Osteocyte (in vitro differentiated cells): ENCODE measurements around the gene PNPO. TPM values are rescaled to one million over a fixed set of nuclear protein-coding genes. Genes with fewer than 3 reads are reported as not detected.

Experiments used
- DNase-seq: peaks from one replicate; pipeline ENCODE4 v3.0.0; 2021; ENCODE audit warnings: mixed read lengths; ENCODE audit not compliant: unreplicated experiment; ENCODE audit errors: extremely low spot score
- H3K27ac Mint-ChIP-seq: one replicate; pipeline ENCODE4 v1.8.0; 2021; ENCODE audit warnings: mild to moderate bottlenecking, mixed read lengths; ENCODE audit not compliant: unreplicated experiment
- H3K27me3 Mint-ChIP-seq: one replicate; pipeline ENCODE4 v1.8.0; 2021; ENCODE audit warnings: mixed read lengths; ENCODE audit not compliant: unreplicated experiment
- H3K36me3 Mint-ChIP-seq: one replicate; pipeline ENCODE4 v1.8.0; 2021; ENCODE audit warnings: mixed read lengths; ENCODE audit not compliant: unreplicated experiment
- H3K4me1 Mint-ChIP-seq: one replicate; pipeline ENCODE4 v1.8.0; 2021; ENCODE audit warnings: mixed read lengths; ENCODE audit not compliant: unreplicated experiment
- H3K4me3 Mint-ChIP-seq: one replicate; pipeline ENCODE4 v1.8.0; 2021; ENCODE audit warnings: mild to moderate bottlenecking, moderate library complexity, mixed read lengths; ENCODE audit not compliant: unreplicated experiment
- H3K9me3 Mint-ChIP-seq: one replicate; pipeline ENCODE4 v1.8.0; 2021; ENCODE audit warnings: mixed read lengths; ENCODE audit not compliant: unreplicated experiment
- total RNA-seq: library from RNA; stranded (reverse); gene quantifications from 2 replicates; pipeline ENCODE4 v1.2.1, GENCODE V29; 2021
- TF ChIP-seq, protein P1 (sequence below): fragments of 200-600 bp; sonication (generic); IDR thresholded peaks from 2 replicates; pipeline ENCODE4 v1.5.0; 2021; ENCODE audit warnings: antibody characterized with exemption, mild to moderate bottlenecking, moderate library complexity

The PNPO gene
- total RNA-seq, 1 donor from 2014 or later = 9.0 TPM

- H3K4me1 Mint-ChIP-seq = peaks cover 2% of the 10 kb centered on the region
- no peak overlapping the region for H3K27ac Mint-ChIP-seq
- no peak for DNase-seq
- no peaks in the 10 kb centered on the region for H3K27me3 Mint-ChIP-seq
- H3K36me3 Mint-ChIP-seq = no peaks in the 10 kb centered on the region
- H3K4me3 Mint-ChIP-seq = no peak overlapping the region
- H3K9me3 Mint-ChIP-seq = peaks cover 6% of the 10 kb centered on the region
- TF ChIP-seq, protein P1, sequence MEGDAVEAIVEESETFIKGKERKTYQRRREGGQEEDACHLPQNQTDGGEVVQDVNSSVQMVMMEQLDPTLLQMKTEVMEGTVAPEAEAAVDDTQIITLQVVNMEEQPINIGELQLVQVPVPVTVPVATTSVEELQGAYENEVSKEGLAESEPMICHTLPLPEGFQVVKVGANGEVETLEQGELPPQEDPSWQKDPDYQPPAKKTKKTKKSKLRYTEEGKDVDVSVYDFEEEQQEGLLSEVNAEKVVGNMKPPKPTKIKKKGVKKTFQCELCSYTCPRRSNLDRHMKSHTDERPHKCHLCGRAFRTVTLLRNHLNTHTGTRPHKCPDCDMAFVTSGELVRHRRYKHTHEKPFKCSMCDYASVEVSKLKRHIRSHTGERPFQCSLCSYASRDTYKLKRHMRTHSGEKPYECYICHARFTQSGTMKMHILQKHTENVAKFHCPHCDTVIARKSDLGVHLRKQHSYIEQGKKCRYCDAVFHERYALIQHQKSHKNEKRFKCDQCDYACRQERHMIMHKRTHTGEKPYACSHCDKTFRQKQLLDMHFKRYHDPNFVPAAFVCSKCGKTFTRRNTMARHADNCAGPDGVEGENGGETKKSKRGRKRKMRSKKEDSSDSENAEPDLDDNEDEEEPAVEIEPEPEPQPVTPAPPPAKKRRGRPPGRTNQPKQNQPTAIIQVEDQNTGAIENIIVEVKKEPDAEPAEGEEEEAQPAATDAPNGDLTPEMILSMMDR = no peak
Observed at GRCh38 chr17:47956791-47957590, 15.6 kb downstream of the PNPO start.

DNA sequence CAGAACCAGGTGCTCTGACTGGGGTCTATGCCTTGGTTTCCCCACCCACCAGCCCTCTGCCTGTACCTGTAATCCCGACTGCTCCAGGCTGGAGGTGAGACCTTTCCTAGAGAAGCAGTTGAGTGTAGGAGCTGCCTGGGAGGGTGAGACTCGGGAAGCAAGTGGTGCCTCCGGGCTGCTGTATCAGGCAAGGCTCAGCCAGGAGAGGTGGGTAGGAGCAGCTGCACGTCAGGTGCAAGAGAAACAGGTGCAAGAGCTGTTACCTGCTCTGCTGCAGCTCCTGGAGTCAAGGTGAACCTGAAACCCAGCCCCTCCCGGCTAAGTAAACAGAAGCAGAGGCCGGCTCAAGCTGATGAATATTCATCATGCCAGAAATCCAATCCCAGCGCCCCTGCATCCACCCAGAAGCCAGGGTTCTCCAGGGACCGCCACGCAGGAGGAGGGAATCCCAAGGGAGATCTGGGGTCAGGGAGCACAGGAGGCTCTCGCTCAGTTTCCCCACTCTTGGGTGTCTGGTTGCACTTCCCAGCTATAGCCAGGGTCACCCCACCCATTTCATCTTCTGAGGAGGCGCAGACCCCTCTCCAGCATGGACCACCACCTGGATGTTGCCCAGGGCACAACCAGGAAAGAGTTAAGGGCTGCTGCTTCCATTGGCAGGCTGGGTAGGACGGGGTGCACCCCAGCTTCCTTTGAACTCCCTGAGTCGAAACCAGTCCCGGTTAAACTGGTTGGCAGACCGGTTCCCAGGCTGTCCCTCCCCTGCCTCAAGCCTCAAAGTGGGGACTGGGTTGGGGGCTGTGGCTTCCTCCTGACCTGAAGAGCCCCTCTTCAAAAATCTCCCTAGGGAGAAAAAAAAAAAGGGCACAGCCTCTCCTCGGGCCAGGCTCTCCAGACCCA lies 16.5 kb downstream of the PNPO start, which contains the start of gene PRR15L:
TSS of gene PRR15L (minus strand) at position 293 of the 900 bp plus-strand sequence. CDS start 4,649 bp downstream, outside the sequence.
- Mint-ChIP-seq H3K4me3 (no peak within 1 kb of the TSS), H3K9me3 (peaks cover 7% of the 10 kb centered on the region), H3K27me3 (no peaks in the 10 kb centered on the region), H3K4me1 (peaks cover 2% of the 10 kb centered on the region), H3K27ac (no peak within 1 kb of the TSS), H3K36me3 (no peaks in the 10 kb centered on the region)
- TF ChIP-seq, protein P1 = no peak
- DNase-seq = no peak

- DNase-seq = no peak
- Mint-ChIP-seq H3K4me1 (peaks cover 2% of the 10 kb centered on the region), H3K9me3 (peaks cover 7% of the 10 kb centered on the region), H3K36me3 (no peaks in the 10 kb centered on the region), H3K4me3 (no peak overlapping the region), H3K27me3 (peaks cover 2% of the 10 kb centered on the region), H3K27ac (no peak overlapping the region)
- TF ChIP-seq, protein P1 = no peak
Observed at GRCh38 chr17:47959825-47960655, 18.7 kb downstream of the PNPO start.

GRCh38 chr17:47961406-47961805 lies 20.0 kb downstream of the PNPO start:
- TF ChIP-seq, protein P1 = no peak
- peaks cover 7% of the 10 kb centered on the region for H3K9me3 Mint-ChIP-seq
- H3K4me3 Mint-ChIP-seq = no peak overlapping the region
- no peaks in the 10 kb centered on the region for H3K36me3 Mint-ChIP-seq
- peaks cover 2% of the 10 kb centered on the region for H3K27me3 Mint-ChIP-seq
- peaks cover 7% of the 10 kb centered on the region for H3K4me1 Mint-ChIP-seq
- H3K27ac Mint-ChIP-seq = no peak overlapping the region
- DNase-seq = no peak
